Measurements from ENCODE around the gene MECR.

The MECR gene

GRCh38 chr1:29271724-29272123, 41.0 kb upstream of the MECR start:
- H3K27ac ChIP-seq = no peak overlapping the region
- no peak for TF ChIP-seq CTCF (conservative IDR thresholded peaks at IDR 0.05)

GRCh38 chr1:29270929-29271521, 40.3 kb upstream of the MECR start:
- H3K27ac ChIP-seq = no peak overlapping the region

GRCh38 chr1:29269382-29269781, 38.6 kb upstream of the MECR start:
- H3K27ac ChIP-seq = no peak overlapping the region
- TF ChIP-seq CTCF (conservative IDR thresholded peaks at IDR 0.05) = no peak

More at GRCh38 chr1:29270929-29271521, 40.3 kb upstream of the MECR start:
- no peak for TF ChIP-seq CTCF (conservative IDR thresholded peaks at IDR 0.05)

DNA sequence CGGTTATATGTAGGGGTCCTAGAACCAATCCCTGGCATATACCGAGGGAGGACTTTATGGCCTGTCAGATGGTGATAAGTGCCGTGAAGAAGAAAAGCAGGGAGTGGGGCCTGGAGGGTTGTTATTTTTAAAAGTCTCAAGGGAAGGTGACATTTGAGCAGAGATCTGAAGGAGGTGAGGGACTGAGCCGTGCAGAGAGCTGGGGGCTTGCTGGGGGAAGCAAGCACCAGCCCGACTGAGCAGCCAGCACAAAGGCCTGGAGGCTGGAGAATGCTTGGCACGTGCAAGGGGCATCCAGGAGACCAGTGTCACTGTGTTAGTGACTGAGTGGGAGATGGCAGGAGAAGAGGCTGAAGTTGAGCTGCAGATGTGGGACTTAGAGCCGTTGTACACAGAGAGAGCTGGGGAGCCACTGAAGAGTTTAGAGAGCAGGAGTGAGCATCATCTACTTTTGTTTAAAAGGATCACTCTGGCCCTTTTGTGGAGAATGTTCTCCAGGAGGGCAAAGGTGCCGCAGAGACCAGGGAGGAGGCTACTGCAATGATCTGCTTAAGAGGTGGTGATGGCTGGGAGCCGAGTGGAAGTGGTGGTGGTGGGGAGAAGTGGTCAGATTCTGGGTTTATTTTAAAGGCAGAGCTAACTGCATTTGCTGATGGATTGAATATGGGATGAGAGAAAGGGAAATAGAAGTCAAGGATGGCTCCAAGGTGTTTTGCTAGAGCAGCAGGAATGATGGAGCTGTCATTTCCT, 36.8 kb upstream of the MECR start:
- no peak for TF ChIP-seq CTCF (conservative IDR thresholded peaks at IDR 0.05)
- no peak overlapping the region for H3K27ac ChIP-seq

DNA sequence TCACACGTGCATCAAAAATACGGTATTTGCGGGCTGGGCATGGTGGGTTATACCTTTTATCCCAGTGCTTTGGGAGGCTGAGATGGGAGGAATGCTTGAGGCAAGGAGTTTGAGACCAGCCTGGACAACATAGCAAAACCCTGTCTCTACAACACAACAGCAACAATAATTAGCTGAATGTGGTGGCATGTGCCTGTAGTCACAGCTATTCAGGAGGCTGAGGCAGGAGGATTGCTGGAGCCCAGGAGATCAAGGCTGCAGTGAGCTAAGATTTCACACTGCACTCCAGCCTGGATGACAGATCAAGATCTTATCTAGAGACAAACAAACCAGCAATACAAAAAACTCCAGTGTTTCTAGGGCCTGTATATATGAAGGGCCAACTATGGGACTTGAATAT, 36.2 kb upstream of the MECR start:
- no peak for TF ChIP-seq CTCF (conservative IDR thresholded peaks at IDR 0.05)
- no peak overlapping the region for H3K27ac ChIP-seq

- H3K27ac ChIP-seq = no peak overlapping the region
- TF ChIP-seq CTCF (conservative IDR thresholded peaks at IDR 0.05) = no peak
These were observed 34.1 kb upstream of the MECR start for GRCh38 chr1:29264773-29265389.

- no peak for TF ChIP-seq CTCF (conservative IDR thresholded peaks at IDR 0.05)
- H3K27ac ChIP-seq = no peak overlapping the region
These were observed 29.8 kb upstream of the MECR start for GRCh38 chr1:29260531-29260930.

All from VCaP (cell line).